K562 (cell line): ENCODE results near the gene SLC2A2. TPM values are rescaled to one million over a fixed set of nuclear protein-coding genes. Genes with fewer than 3 reads are reported as not detected.

Experiments used
- ATAC-seq: fragments of 200-7000 bp; cut with Tn5 transposase; 3 replicates; pipeline ENCODE4 v1.9.1; 2020; ENCODE audit warnings: moderate library complexity
- BruUV-seq: library from RNA; stranded (reverse); fragments of 400-500 nt; replicated peaks from 2 replicates; lab custom pipeline; 2021; lab: Mats Ljungman, UMichigan
- CTCF ChIA-PET: fragments of 300-600 bp; formaldehyde crosslinking; extraction: SDS; loops from one replicate; lab custom pipeline; 2021; ENCODE audit warnings: low intra/inter-chr PET ratio; lab: Yijun Ruan, JAX
- POLR2A ChIA-PET: fragments of 300-600, 350-650 bp; sonication (Branson Sonifier 250); formaldehyde crosslinking; extraction: SDS; loops from one replicate; lab custom pipeline; 2021; ENCODE audit warnings: antibody characterized with exemption, inconsistent platforms; lab: Yijun Ruan, JAX
- DNase-seq, 4 experiments: peaks; one replicate each; pipeline versions ENCODE4 v3.0.0 to v3.0.0-alpha.2; 2011 to 2018; ENCODE audit warnings: low spot score in 3 of 4, mixed read lengths in 3 of 4; ENCODE audit errors: extremely low read depth in 1 of 4
- FAIRE-seq: peaks from 2 replicates; lab custom pipeline; 2011; peaks lifted over from hg19 to GRCh38; lab: Jason Lieb, UNC
- H2AFZ ChIP-seq: 2 replicates; pipeline ENCODE4 v1.6.0; 2011; ENCODE audit warnings: low read depth, low read length, control low read depth, inconsistent platforms
- H3K27ac ChIP-seq: fragments of 200-600 bp; 3 replicates; pipeline ENCODE4 v1.8.0; 2011; ENCODE audit warnings: low read depth, mild to moderate bottlenecking, control low read depth, inconsistent platforms, low read length, moderate library complexity, mixed read lengths; ENCODE audit errors: extremely low read depth
- H3K27me3 ChIP-seq, 2 experiments: fragments of 300-600 bp in 1 of 2; 2 replicates in 1 of 2; 3 replicates in 1 of 2; pipeline versions ENCODE4 v1.6.0 to v1.8.0; 2011; ENCODE audit warnings: inconsistent platforms in 2 of 2, low read length in 2 of 2, mild to moderate bottlenecking in 1 of 2, mixed read lengths in 1 of 2, moderate library complexity in 1 of 2; ENCODE audit not compliant: control insufficient read depth in 2 of 2, insufficient read depth in 2 of 2
- H3K36me3 ChIP-seq: fragments of 300-600 bp; 3 replicates; pipeline ENCODE4 v1.8.0; 2011; ENCODE audit warnings: mild to moderate bottlenecking, low read length, inconsistent platforms; ENCODE audit not compliant: control insufficient read depth, insufficient read depth
- H3K4me1 ChIP-seq, 2 experiments: fragments of 200-600 bp in 1 of 2; replicated peaks in 1 of 2; 2 replicates in 1 of 2; 3 replicates in 1 of 2; pipeline versions ENCODE4 v1.5.1 to v1.8.0; 2011; ENCODE audit warnings: inconsistent platforms in 2 of 2, low read length in 2 of 2, mild to moderate bottlenecking in 1 of 2, mixed read lengths in 1 of 2, moderate library complexity in 1 of 2; ENCODE audit not compliant: control insufficient read depth in 2 of 2, insufficient read depth in 2 of 2
- H3K4me2 ChIP-seq: 2 replicates; pipeline ENCODE4 v1.6.1; 2011; ENCODE audit warnings: low read length, control low read depth, inconsistent platforms, mixed read lengths; ENCODE audit not compliant: insufficient read depth
- H3K4me3 ChIP-seq: fragments of 200-600 bp; sonication (generic), shearing (Covaris generic); 2 replicates; pipeline ENCODE4 v1.5.1; 2016; ENCODE audit warnings: control low read depth, inconsistent platforms
- H3K79me2 ChIP-seq: fragments of 200-600 bp; 3 replicates; pipeline ENCODE4 v1.8.0; 2011; ENCODE audit warnings: low read length, inconsistent platforms; ENCODE audit not compliant: control insufficient read depth, insufficient read depth
- H3K9ac ChIP-seq, 2 experiments: 2 replicates each; pipeline versions ENCODE4 v1.6.0 to v1.6.1; 2011; ENCODE audit warnings: low read depth in 2 of 2, low read length in 2 of 2, control low read depth in 1 of 2, inconsistent platforms in 1 of 2, mild to moderate bottlenecking in 1 of 2, mixed read lengths in 1 of 2; ENCODE audit not compliant: insufficient read depth in 1 of 2
- H3K9me1 ChIP-seq: one replicate; pipeline ENCODE4 v1.6.0; 2011; ENCODE audit warnings: inconsistent platforms, mild to moderate bottlenecking, low read length, moderate library complexity; ENCODE audit not compliant: control insufficient read depth, insufficient read depth
- H3K9me3 ChIP-seq: replicated peaks from 2 replicates; pipeline ENCODE4 v1.5.1; 2011; ENCODE audit warnings: low read depth, low read length, inconsistent platforms; ENCODE audit not compliant: control insufficient read depth, insufficient read depth
- H4K20me1 ChIP-seq: replicated peaks from 2 replicates; pipeline ENCODE4 v1.6.1; 2011; ENCODE audit warnings: low read length, inconsistent platforms, mixed read lengths; ENCODE audit not compliant: control insufficient read depth, insufficient read depth
- ETV5 ChIP-seq: sonication (generic); formaldehyde crosslinking; IDR thresholded peaks from 2 replicates; pipeline ENCODE4 v1.4.0; 2020; ENCODE audit warnings: low read depth, mild to moderate bottlenecking, missing genetic modification reagents
- GMEB1 ChIP-seq: fragments of 250-450 bp; sonication (Bioruptor Pico); IDR thresholded peaks from 2 replicates; pipeline ENCODE4 v1.4.0; 2020; ENCODE audit warnings: mild to moderate bottlenecking
- JUNB ChIP-seq: fragments of 450-650 bp; formaldehyde crosslinking; conservative IDR thresholded peaks from 2 replicates; pipeline ENCODE4 v1.4.0; 2020; ENCODE audit warnings: mild to moderate bottlenecking
- NONO ChIP-seq, 2 experiments: fragments of 200-400 bp in 1 of 2; fragments of 450-650 bp in 1 of 2; formaldehyde crosslinking in 1 of 2; IDR thresholded peaks; 2 replicates each; pipeline ENCODE4 v1.6.1; 2017; ENCODE audit warnings: low read depth in 2 of 2, mild to moderate bottlenecking in 2 of 2, moderate library complexity in 2 of 2, low read length in 1 of 2
- ZNF143 ChIP-seq: sonication (generic); formaldehyde crosslinking; IDR thresholded peaks from 2 replicates; pipeline ENCODE4 v1.9.0; 2022; ENCODE audit warnings: mild to moderate bottlenecking, missing genetic modification reagents
- ZNF766 ChIP-seq: fragments of 200-800 bp; sonication (Bioruptor generic); conservative IDR thresholded peaks from 2 replicates; pipeline ENCODE4 v1.6.1; 2016; ENCODE audit warnings: missing genetic modification characterization, missing compliant biosample characterization
- WGBS: fragments of 100-300 bp; shearing (Covaris generic); methylation state at CpG from one replicate; pipeline ENCODE4 v1.1.6; 2016; ENCODE audit warnings: low coverage, mixed read lengths; ENCODE audit not compliant: insufficient coverage; ENCODE audit errors: missing lambda C conversion rate; 5-methylcytosine and 5-hydroxymethylcytosine counted together
- in situ Hi-C: fragments of 300-500 bp; cut with MboI; formaldehyde crosslinking; loops from 4 replicates; pipeline ENCODE4 v1.15.0; 2018; ENCODE audit warnings: inconsistent platforms, mixed read lengths
- intact Hi-C: fragments of 100-400 bp; cut with micrococcal nuclease; formaldehyde crosslinking; loops from 2 replicates; pipeline ENCODE4 v1.14.2; 2022
- polyA plus RNA-seq, 8 experiments: library from polyadenylated mRNA; depleted of rRNA in 4 of 8; stranded (reverse) in 5 of 8; unstranded in 3 of 8; fragments of >200 nt; fragmentation: Nextera tagmentation in 2 of 8; fragmentation: Illumina TruSeq in 1 of 8; extraction: Ambion mirVana in 2 of 8; extraction: Trizol in 1 of 8; gene quantifications; 2 replicates each; pipeline versions ENCODE4 v1.2.1 to v1.2.3, GENCODE V29; 2011 to 2014; ENCODE audit warnings: inconsistent platforms in 1 of 8, missing spikeins in 1 of 8
- total RNA-seq, 7 experiments: library from RNA; depleted of rRNA in 6 of 7; stranded (reverse); fragments of >200 nt in 6 of 7; fragmentation: Illumina TruSeq in 2 of 7; extraction: Trizol in 2 of 7; gene quantifications; 2 replicates each; pipeline versions ENCODE4 v1.2.1 to v1.2.3, GENCODE V29; 2011 to 2021; ENCODE audit warnings: low replicate concordance in 1 of 7
- TF ChIP-seq, protein P1 (sequence below): fragments of 450-650 bp; formaldehyde crosslinking; IDR thresholded peaks from 2 replicates; pipeline ENCODE4 v1.4.0; 2022; ENCODE audit warnings: missing genetic modification characterization

The SLC2A2 gene
- total and polyA plus RNA-seq, 9 of the 15 experiments (the other 6 are each of a cell fraction or from before 2014, with no cell fraction given): 0.18 TPM; not detected in 8

- WGBS: 34% methylated on average over 4 of the region's 4 CpGs
- ATAC-seq (no peak), FAIRE-seq (peak; percentile 35), DNase-seq (no peak)
- CTCF ChIA-PET: interaction anchor here (0.6 kb wide), 1 partner anchor 234 kb away, joined by 3 read pairs; no protein-coding TSS in a partner anchor
- H3K9me1 ChIP-seq: no peaks in the 10 kb centered on the region
- POLR2A ChIA-PET: no interaction called here
- in situ Hi-C loops (loop anchor here (10.0 kb wide), 1 partner anchor 518 kb away; no protein-coding TSS in a partner anchor), intact Hi-C loops (loop anchor here (5.0 to 10.0 kb wide), 2 partner anchors 84 to 418 kb away; partner anchors contain the start of gene TNIK)
- no peak overlapping the region for H3K4me2 ChIP-seq
- TF ChIP-seq, protein P1, sequence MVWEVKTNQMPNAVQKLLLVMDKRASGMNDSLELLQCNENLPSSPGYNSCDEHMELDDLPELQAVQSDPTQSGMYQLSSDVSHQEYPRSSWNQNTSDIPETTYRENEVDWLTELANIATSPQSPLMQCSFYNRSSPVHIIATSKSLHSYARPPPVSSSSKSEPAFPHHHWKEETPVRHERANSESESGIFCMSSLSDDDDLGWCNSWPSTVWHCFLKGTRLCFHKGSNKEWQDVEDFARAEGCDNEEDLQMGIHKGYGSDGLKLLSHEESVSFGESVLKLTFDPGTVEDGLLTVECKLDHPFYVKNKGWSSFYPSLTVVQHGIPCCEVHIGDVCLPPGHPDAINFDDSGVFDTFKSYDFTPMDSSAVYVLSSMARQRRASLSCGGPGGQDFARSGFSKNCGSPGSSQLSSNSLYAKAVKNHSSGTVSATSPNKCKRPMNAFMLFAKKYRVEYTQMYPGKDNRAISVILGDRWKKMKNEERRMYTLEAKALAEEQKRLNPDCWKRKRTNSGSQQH: no peak
- TF ChIP-seq ZNF766 (CRISPR knock-in tag) (no peak), NONO (IDR thresholded peaks at IDR 0.05; ENCODE audit: low read depth in 2 of 2, low read length in 1 of 2) (no peak), JUNB (no peak), ZNF143 (no peak), ETV5 (no peak), GMEB1 (CRISPR knock-in tag) (no peak)
- H4K20me1 ChIP-seq: no peaks in the 10 kb centered on the region
- no peak overlapping the region for H3K9ac ChIP-seq
- H3K4me1 ChIP-seq: no peaks in the 10 kb centered on the region
- H3K27ac ChIP-seq: no peak overlapping the region
- H3K4me3 ChIP-seq: no peak overlapping the region
- 0 out of 5 replicates have a peak, but pooled peaks cover 0 to 2% of the 10 kb centered on the region in 2 experiments for H3K27me3 ChIP-seq
- BruUV-seq: no TSS peak
- H3K36me3 ChIP-seq: no peaks in the 10 kb centered on the region
- H3K9me3 ChIP-seq: no peaks in the 10 kb centered on the region
- no peak overlapping the region for H2AFZ ChIP-seq
- no peaks in the 10 kb centered on the region for H3K79me2 ChIP-seq
Measured at GRCh38 chr3:171046760-171047159, 20.2 kb upstream of the SLC2A2 start.
